ENCODE measurements around the gene GUK1.

Gene GUK1

DNA sequence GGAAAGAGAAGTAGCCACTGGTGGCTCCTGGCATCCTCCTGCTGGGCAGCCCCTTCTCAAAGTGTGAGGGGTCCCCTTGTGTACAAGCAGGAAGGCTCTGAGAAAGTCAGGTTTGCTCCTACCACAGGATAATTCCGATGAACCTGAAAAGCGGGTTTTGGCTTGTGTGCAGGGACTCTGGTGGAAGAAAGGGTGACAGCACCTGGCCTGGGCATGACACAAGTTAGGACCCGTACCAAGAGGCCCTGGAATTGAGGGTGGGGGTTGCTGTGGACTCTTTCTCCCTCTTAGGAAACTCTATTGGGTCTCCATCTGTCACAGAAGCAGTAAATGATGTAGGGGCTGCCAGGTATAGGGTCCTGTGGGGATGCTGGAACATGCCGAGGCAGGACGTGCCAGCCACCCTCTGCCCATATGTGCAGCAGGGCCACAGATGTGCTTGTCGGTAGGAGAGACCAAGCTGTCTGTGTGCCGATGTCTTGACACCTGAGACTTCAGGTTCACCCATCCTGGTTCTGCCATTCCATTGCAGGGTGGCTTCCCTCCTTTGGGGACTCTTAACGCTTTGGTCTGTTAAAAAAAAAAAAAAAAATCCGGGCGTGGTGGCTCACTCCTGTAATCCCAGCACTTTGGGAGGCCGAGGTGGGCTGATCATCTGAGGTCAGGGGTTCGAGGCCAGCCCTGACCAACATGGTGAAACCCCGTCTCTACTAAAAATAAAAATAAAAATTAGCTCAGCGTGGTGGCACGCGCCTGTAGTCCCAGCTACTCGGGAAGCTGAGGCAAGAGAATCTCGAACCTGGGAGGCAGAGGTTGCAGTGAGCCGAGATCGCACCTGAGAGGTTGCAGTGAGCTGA lies 46.8 kb upstream of the GUK1 start:
- H3K23ac ChIP-seq (ENCODE audit: low read depth, low read length, poor library complexity), result no peak overlapping the region
- H2AK5ac ChIP-seq (ENCODE audit: low read depth, low read length), result no peak overlapping the region
- H3K4me2 ChIP-seq (ENCODE audit: insufficient read depth, low read length, poor library complexity, severe bottlenecking), result no peak overlapping the region
- no peak overlapping the region for H2AFZ ChIP-seq (ENCODE audit: low read length)
- H3K4me3 ChIP-seq (ENCODE audit: low read length in 2 of 2), result no peak overlapping the region
- H3K9me3 ChIP-seq (replicated peaks in 1 of 2; ENCODE audit: control insufficient read depth in 2 of 2, insufficient read depth in 1 of 2, low read depth in 1 of 2, low read length in 2 of 2), result peaks cover 16 to 40% of the 10 kb centered on the region in 2 donors
- no peak overlapping the region for H3K14ac ChIP-seq (ENCODE audit: low read length)
- no peak overlapping the region for H3K4ac ChIP-seq (ENCODE audit: low read length)
- H2BK12ac ChIP-seq (ENCODE audit: low read length), result no peak overlapping the region
- no peak overlapping the region for H4K8ac ChIP-seq (ENCODE audit: low read depth, low read length)
- H3K9ac ChIP-seq (ENCODE audit: low read depth, low read length, poor library complexity), result no peak overlapping the region
- H3K36me3 ChIP-seq (replicated peaks in 1 of 2; ENCODE audit: control insufficient read depth in 2 of 2, insufficient read depth in 2 of 2, low read length in 2 of 2), result peaks cover 32 to 91% of the 10 kb centered on the region in 2 donors
- H3K18ac ChIP-seq (ENCODE audit: low read length), result no peak overlapping the region
- H3K4me1 ChIP-seq (ENCODE audit: control insufficient read depth in 2 of 2, insufficient read depth in 1 of 2, low read depth in 1 of 2, low read length in 2 of 2), result peaks cover 2 to 9% of the 10 kb centered on the region in 2 donors
- no peak overlapping the region for H2BK15ac ChIP-seq (ENCODE audit: low read length)
- no peak for DNase-seq (ENCODE audit: low spot score)
- H3K79me1 ChIP-seq (ENCODE audit: low read depth, low read length), result peaks cover 28% of the 10 kb centered on the region
- WGBS, 2 donors (ENCODE audit: extremely low coverage in 2 of 2, insufficient read length in 2 of 2, insufficient replicate concordance in 1 of 2), result no CpG with 5 or more reads among the region's 20 CpGs
- no peak overlapping the region for H2BK5ac ChIP-seq (ENCODE audit: low read length)
- H3K27me3 ChIP-seq (ENCODE audit: control insufficient read depth in 3 of 3, insufficient read depth in 3 of 3, low read depth in 1 of 3, low read length in 3 of 3), result no peaks in the 10 kb centered on the region
- H3K27ac ChIP-seq (replicated peaks; ENCODE audit: low read length), result no peak overlapping the region
- no peak overlapping the region for H2BK120ac ChIP-seq (ENCODE audit: low read depth, low read length)
- no peak overlapping the region for H4K91ac ChIP-seq (ENCODE audit: low read depth, low read length, poor library complexity)

DNA sequence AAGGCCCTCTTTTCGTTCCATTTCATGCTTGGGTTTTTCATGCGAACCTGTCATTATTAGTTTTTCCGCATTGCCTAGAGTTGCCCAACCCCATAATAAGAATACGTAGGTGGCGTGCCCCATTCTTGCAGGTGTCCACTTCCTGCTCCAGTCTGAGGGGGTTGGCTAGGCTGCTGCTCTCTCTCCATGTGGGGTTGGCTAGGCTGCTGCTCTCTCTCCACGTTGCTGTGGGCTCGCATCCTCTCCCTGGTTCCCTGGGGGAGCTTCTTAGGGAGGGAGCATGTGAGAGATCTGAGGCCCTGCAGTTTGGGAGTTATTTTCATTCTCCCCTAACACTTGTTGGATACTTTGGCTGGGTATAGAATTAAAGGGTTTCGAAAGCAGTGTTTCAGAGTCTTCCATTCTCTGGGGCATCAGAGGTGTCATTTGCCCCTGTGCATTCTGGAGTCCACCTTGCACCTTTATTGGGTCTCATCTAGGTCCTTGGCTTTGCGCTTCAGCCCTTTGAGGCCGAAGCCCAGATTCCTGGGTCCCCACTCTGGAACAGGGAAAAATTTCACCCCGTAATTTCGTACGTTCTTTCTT lies 45.6 kb upstream of the GUK1 start:
- Histone ChIP-seq H3K4me2 (ENCODE audit: insufficient read depth, low read length, poor library complexity, severe bottlenecking) (no peak overlapping the region), H2AK5ac (ENCODE audit: low read depth, low read length) (no peak overlapping the region), H2BK12ac (ENCODE audit: low read length) (no peak overlapping the region), H3K27ac (replicated peaks; ENCODE audit: low read length) (no peak overlapping the region), H2AFZ (ENCODE audit: low read length) (no peak overlapping the region), H3K23ac (ENCODE audit: low read depth, low read length, poor library complexity) (no peak overlapping the region), H3K9me3 (replicated peaks in 1 of 2; ENCODE audit: control insufficient read depth in 2 of 2, insufficient read depth in 1 of 2, low read depth in 1 of 2, low read length in 2 of 2) (peaks cover 16 to 40% of the 10 kb centered on the region in 2 donors), H3K14ac (ENCODE audit: low read length) (no peak overlapping the region), H3K27me3 (ENCODE audit: control insufficient read depth in 3 of 3, insufficient read depth in 3 of 3, low read depth in 1 of 3, low read length in 3 of 3) (no peaks in the 10 kb centered on the region), H3K9ac (ENCODE audit: low read depth, low read length, poor library complexity) (no peak overlapping the region), H2BK15ac (ENCODE audit: low read length) (no peak overlapping the region), H4K8ac (ENCODE audit: low read depth, low read length) (no peak overlapping the region), H3K4me1 (ENCODE audit: control insufficient read depth in 2 of 2, insufficient read depth in 1 of 2, low read depth in 1 of 2, low read length in 2 of 2) (peaks cover 2 to 9% of the 10 kb centered on the region in 2 donors), H2BK120ac (ENCODE audit: low read depth, low read length) (no peak overlapping the region), H2BK5ac (ENCODE audit: low read length) (no peak overlapping the region), H3K18ac (ENCODE audit: low read length) (no peak overlapping the region), H3K4ac (ENCODE audit: low read length) (no peak overlapping the region), H3K36me3 (replicated peaks in 1 of 2; ENCODE audit: control insufficient read depth in 2 of 2, insufficient read depth in 2 of 2, low read length in 2 of 2) (peaks cover 39 to 91% of the 10 kb centered on the region in 2 donors), H3K4me3 (ENCODE audit: low read length in 2 of 2) (no peak overlapping the region), H4K91ac (ENCODE audit: low read depth, low read length, poor library complexity) (no peak overlapping the region), H3K79me1 (ENCODE audit: low read depth, low read length) (peaks cover 36% of the 10 kb centered on the region)
- WGBS, 2 donors (ENCODE audit: extremely low coverage in 2 of 2, insufficient read length in 2 of 2, insufficient replicate concordance in 1 of 2), result no CpG with 5 or more reads among the region's 13 CpGs
- no peak for DNase-seq (ENCODE audit: low spot score)

DNA sequence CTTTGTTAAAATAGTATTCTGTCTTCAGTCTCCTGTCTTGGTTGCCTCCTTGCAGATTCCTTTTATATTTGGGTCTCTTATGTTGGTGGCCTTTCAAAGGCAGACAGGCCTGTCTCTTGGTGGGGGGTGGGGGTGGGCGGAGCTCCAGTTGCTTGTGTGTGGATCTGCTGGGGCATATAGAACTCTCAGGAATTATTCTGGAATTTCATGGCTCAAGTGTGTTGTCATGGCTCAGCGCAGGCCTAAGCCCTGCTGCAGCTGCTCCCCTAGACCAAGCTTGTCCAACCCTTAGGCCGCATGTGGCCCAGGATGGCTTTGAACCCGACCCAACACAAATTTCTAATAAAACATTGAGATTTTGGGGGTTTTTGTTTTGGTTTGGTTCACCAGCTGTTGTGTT lies 44.9 kb upstream of the GUK1 start:
- peaks cover 16 to 40% of the 10 kb centered on the region in 2 donors for H3K9me3 ChIP-seq (replicated peaks in 1 of 2; ENCODE audit: control insufficient read depth in 2 of 2, insufficient read depth in 1 of 2, low read depth in 1 of 2, low read length in 2 of 2)
- no peak overlapping the region for H3K18ac ChIP-seq (ENCODE audit: low read length)
- no peak overlapping the region for H3K4ac ChIP-seq (ENCODE audit: low read length)
- H3K4me3 ChIP-seq (ENCODE audit: low read length in 2 of 2), result no peak overlapping the region
- DNase-seq (ENCODE audit: low spot score), result no peak
- no peak overlapping the region for H2AFZ ChIP-seq (ENCODE audit: low read length)
- no peak overlapping the region for H3K27ac ChIP-seq (replicated peaks; ENCODE audit: low read length)
- H4K91ac ChIP-seq (ENCODE audit: low read depth, low read length, poor library complexity), result no peak overlapping the region
- H4K8ac ChIP-seq (ENCODE audit: low read depth, low read length), result no peak overlapping the region
- H3K14ac ChIP-seq (ENCODE audit: low read length), result no peak overlapping the region
- H3K23ac ChIP-seq (ENCODE audit: low read depth, low read length, poor library complexity), result no peak overlapping the region
- WGBS, 2 donors (ENCODE audit: extremely low coverage in 2 of 2, insufficient read length in 2 of 2, insufficient replicate concordance in 1 of 2), result no CpG with 5 or more reads among the region's 4 CpGs
- H2BK12ac ChIP-seq (ENCODE audit: low read length), result no peak overlapping the region
- H2BK5ac ChIP-seq (ENCODE audit: low read length), result no peak overlapping the region
- no peaks in the 10 kb centered on the region for H3K27me3 ChIP-seq (ENCODE audit: control insufficient read depth in 3 of 3, insufficient read depth in 3 of 3, low read depth in 1 of 3, low read length in 3 of 3)
- H2BK120ac ChIP-seq (ENCODE audit: low read depth, low read length), result no peak overlapping the region
- H3K36me3 ChIP-seq (replicated peaks in 1 of 2; ENCODE audit: control insufficient read depth in 2 of 2, insufficient read depth in 2 of 2, low read length in 2 of 2), result peaks cover 43 to 91% of the 10 kb centered on the region in 2 donors
- H3K4me2 ChIP-seq (ENCODE audit: insufficient read depth, low read length, poor library complexity, severe bottlenecking), result no peak overlapping the region
- peaks cover 0 to 4% of the 10 kb centered on the region in 2 donors for H3K4me1 ChIP-seq (ENCODE audit: control insufficient read depth in 2 of 2, insufficient read depth in 1 of 2, low read depth in 1 of 2, low read length in 2 of 2)
- no peak overlapping the region for H2BK15ac ChIP-seq (ENCODE audit: low read length)
- H2AK5ac ChIP-seq (ENCODE audit: low read depth, low read length), result no peak overlapping the region
- peaks cover 32% of the 10 kb centered on the region for H3K79me1 ChIP-seq (ENCODE audit: low read depth, low read length)
- H3K9ac ChIP-seq (ENCODE audit: low read depth, low read length, poor library complexity), result no peak overlapping the region

DNA sequence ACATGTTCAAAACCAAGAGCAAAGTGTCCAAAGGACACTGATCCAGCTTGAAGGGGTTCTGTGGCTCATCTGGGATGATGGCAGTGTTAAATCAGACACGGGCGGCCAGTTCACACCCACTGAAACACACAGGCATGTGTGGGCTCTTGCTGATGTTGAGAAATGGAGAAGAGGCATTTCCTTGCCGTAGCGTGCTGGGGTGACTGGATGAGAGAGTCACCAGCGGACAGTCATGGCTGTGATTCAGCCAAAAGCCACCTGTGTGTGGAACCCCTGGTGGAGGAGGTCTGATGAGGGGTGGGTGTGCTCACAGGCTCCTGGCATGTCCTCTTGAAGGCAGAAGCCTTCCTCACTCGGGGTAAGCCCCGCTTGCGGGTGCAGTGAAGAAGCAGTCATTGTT lies 44.1 kb upstream of the GUK1 start:
- Histone ChIP-seq H3K9me3 (replicated peaks in 1 of 2; ENCODE audit: control insufficient read depth in 2 of 2, insufficient read depth in 1 of 2, low read depth in 1 of 2, low read length in 2 of 2) (peaks cover 16 to 40% of the 10 kb centered on the region in 2 donors), H3K14ac (ENCODE audit: low read length) (no peak overlapping the region), H2BK120ac (ENCODE audit: low read depth, low read length) (no peak overlapping the region), H3K4ac (ENCODE audit: low read length) (no peak overlapping the region), H3K18ac (ENCODE audit: low read length) (no peak overlapping the region), H3K27ac (replicated peaks; ENCODE audit: low read length) (no peak overlapping the region), H3K4me2 (ENCODE audit: insufficient read depth, low read length, poor library complexity, severe bottlenecking) (no peak overlapping the region), H4K91ac (ENCODE audit: low read depth, low read length, poor library complexity) (no peak overlapping the region), H3K79me1 (ENCODE audit: low read depth, low read length) (peaks cover 31% of the 10 kb centered on the region), H4K8ac (ENCODE audit: low read depth, low read length) (no peak overlapping the region), H2BK5ac (ENCODE audit: low read length) (no peak overlapping the region), H3K27me3 (ENCODE audit: control insufficient read depth in 3 of 3, insufficient read depth in 3 of 3, low read depth in 1 of 3, low read length in 3 of 3) (no peaks in the 10 kb centered on the region), H2BK15ac (ENCODE audit: low read length) (no peak overlapping the region), H2AFZ (ENCODE audit: low read length) (no peak overlapping the region), H2BK12ac (ENCODE audit: low read length) (no peak overlapping the region), H3K36me3 (replicated peaks in 1 of 2; ENCODE audit: control insufficient read depth in 2 of 2, insufficient read depth in 2 of 2, low read length in 2 of 2) (peaks cover 46 to 91% of the 10 kb centered on the region in 2 donors), H3K23ac (ENCODE audit: low read depth, low read length, poor library complexity) (no peak overlapping the region), H3K4me3 (ENCODE audit: low read length in 2 of 2) (no peak overlapping the region), H2AK5ac (ENCODE audit: low read depth, low read length) (no peak overlapping the region), H3K9ac (ENCODE audit: low read depth, low read length, poor library complexity) (no peak overlapping the region), H3K4me1 (ENCODE audit: control insufficient read depth in 2 of 2, insufficient read depth in 1 of 2, low read depth in 1 of 2, low read length in 2 of 2) (no peaks in the 10 kb centered on the region)
- WGBS, 2 donors (ENCODE audit: extremely low coverage in 2 of 2, insufficient read length in 2 of 2, insufficient replicate concordance in 1 of 2), result no CpG with 5 or more reads among the region's 8 CpGs
- no peak for DNase-seq (ENCODE audit: low spot score)
